Measurements from ENCODE around the gene CACNA1E.

GRCh38 chr1:181635110-181635509 is 151.8 kb downstream of the CACNA1E start:
- TF ChIP-seq CTCF (conservative IDR thresholded peaks at IDR 0.05; ENCODE audit: low read length) (no peak), EZH2phosphoT487 (IDR thresholded peaks at IDR 0.05; ENCODE audit: borderline replicate concordance, low read depth, low read length) (no peak)

Data from OCI-LY7 (cell line).